ENCODE data around the gene ATP13A3. TPM values are rescaled to one million over a fixed set of nuclear protein-coding genes. Genes with fewer than 3 reads are reported as not detected.

ATP13A3 gene
- total and polyA plus RNA-seq, 2 donors (not counting 1 experiment from before 2014, with no cell fraction given), result 222 to 285 TPM

DNA sequence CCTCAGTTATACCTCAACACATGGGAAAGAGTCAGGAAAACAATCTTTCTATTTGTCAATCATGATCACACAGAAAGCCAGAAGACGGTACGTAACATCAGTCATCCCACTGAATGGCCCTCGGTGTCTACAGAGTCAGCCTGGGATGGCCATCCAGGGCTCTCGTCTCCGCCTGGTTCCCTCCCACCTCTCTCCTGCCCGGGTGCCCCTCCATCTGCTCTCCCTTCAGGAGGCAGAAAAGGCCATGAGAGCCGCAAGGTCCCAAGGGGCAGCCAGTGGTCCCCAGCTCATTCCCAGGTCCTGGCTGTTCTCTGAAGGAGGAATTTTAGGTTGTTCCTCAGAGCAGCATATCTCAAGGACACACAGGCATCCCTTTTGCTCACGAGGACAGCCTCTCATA lies 112.9 kb downstream of the ATP13A3 start:
- Histone ChIP-seq H3K36me3 (ENCODE audit: control insufficient read depth, insufficient read depth, low read length) (no peaks in the 10 kb centered on the region), H3K4me1 (ENCODE audit: control insufficient read depth, extremely low read depth, insufficient read depth, low read length) (peaks cover 7% of the 10 kb centered on the region), H3K9me3 (ENCODE audit: control insufficient read depth, insufficient read depth, low read depth, low read length) (no peaks in the 10 kb centered on the region), H3K9ac (ENCODE audit: insufficient read depth, low read length) (no peak overlapping the region), H3K4me3 (replicated peaks in 1 of 4; ENCODE audit: control extremely low read depth in 1 of 4, insufficient read depth in 1 of 4, low read depth in 3 of 4, low read length in 4 of 4) (no peak overlapping the region), H2AFZ (ENCODE audit: low read length) (no peak overlapping the region), H3K79me2 (ENCODE audit: control insufficient read depth, insufficient read depth, low read length) (no peaks in the 10 kb centered on the region), H4K20me1 (ENCODE audit: control insufficient read depth, extremely low read depth, insufficient read depth, low read length) (no peaks in the 10 kb centered on the region), H3K27ac (ENCODE audit: insufficient read depth, low read length) (no peak overlapping the region), H3K4me2 (ENCODE audit: extremely low read depth, insufficient read depth, low read length) (no peak overlapping the region), H3K27me3 (ENCODE audit: control insufficient read depth, insufficient read depth, low read length) (peaks cover 4% of the 10 kb centered on the region)
- DNase-seq (ENCODE audit: low read depth in 2 of 2), result no peak
- TF ChIP-seq EZH2 (IDR thresholded peaks at IDR 0.05; ENCODE audit: low read length, missing control alignments), result no peak
- TF ChIP-seq, protein P1, sequence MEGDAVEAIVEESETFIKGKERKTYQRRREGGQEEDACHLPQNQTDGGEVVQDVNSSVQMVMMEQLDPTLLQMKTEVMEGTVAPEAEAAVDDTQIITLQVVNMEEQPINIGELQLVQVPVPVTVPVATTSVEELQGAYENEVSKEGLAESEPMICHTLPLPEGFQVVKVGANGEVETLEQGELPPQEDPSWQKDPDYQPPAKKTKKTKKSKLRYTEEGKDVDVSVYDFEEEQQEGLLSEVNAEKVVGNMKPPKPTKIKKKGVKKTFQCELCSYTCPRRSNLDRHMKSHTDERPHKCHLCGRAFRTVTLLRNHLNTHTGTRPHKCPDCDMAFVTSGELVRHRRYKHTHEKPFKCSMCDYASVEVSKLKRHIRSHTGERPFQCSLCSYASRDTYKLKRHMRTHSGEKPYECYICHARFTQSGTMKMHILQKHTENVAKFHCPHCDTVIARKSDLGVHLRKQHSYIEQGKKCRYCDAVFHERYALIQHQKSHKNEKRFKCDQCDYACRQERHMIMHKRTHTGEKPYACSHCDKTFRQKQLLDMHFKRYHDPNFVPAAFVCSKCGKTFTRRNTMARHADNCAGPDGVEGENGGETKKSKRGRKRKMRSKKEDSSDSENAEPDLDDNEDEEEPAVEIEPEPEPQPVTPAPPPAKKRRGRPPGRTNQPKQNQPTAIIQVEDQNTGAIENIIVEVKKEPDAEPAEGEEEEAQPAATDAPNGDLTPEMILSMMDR (conservative IDR thresholded peaks at IDR 0.05 in 1 of 2, IDR thresholded peaks at IDR 0.05 in 1 of 2; ENCODE audit: low read depth in 1 of 2, low read length in 2 of 2), result no peak

DNA sequence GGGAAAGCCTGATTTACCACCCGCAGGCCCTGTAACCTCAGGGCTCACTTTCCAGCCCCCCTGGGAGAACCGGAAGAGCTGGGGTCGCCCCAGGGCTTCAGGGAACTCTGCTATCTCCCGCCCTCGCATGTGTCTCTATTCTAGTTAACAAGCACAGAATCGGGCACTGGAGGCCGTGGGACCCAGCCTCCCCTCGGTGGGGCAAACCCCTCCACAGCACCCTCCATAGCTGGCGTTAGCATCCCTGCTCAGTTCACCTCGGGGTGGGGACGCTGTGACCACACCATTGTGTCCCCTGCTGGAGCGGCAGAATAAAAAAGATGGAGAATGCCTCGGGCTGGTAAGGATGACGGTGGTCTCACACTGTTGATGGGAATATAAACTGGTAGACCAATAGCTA lies 113.8 kb downstream of the ATP13A3 start:
- Histone ChIP-seq H3K4me1 (ENCODE audit: control insufficient read depth, extremely low read depth, insufficient read depth, low read length) (peaks cover 11% of the 10 kb centered on the region), H3K79me2 (ENCODE audit: control insufficient read depth, insufficient read depth, low read length) (no peaks in the 10 kb centered on the region), H3K27ac (ENCODE audit: insufficient read depth, low read length) (no peak overlapping the region), H3K4me2 (ENCODE audit: extremely low read depth, insufficient read depth, low read length) (no peak overlapping the region), H3K9me3 (ENCODE audit: control insufficient read depth, insufficient read depth, low read depth, low read length) (no peaks in the 10 kb centered on the region), H3K4me3 (replicated peaks in 1 of 4; ENCODE audit: control extremely low read depth in 1 of 4, insufficient read depth in 1 of 4, low read depth in 3 of 4, low read length in 4 of 4) (no peak overlapping the region), H3K36me3 (ENCODE audit: control insufficient read depth, insufficient read depth, low read length) (no peaks in the 10 kb centered on the region), H2AFZ (ENCODE audit: low read length) (no peak overlapping the region), H3K9ac (ENCODE audit: insufficient read depth, low read length) (no peak overlapping the region), H4K20me1 (ENCODE audit: control insufficient read depth, extremely low read depth, insufficient read depth, low read length) (no peaks in the 10 kb centered on the region), H3K27me3 (ENCODE audit: control insufficient read depth, insufficient read depth, low read length) (peaks cover 4% of the 10 kb centered on the region)
- TF ChIP-seq, protein P1 (conservative IDR thresholded peaks at IDR 0.05 in 1 of 2, IDR thresholded peaks at IDR 0.05 in 1 of 2; ENCODE audit: low read depth in 1 of 2, low read length in 2 of 2), result no peak
- TF ChIP-seq EZH2 (IDR thresholded peaks at IDR 0.05; ENCODE audit: low read length, missing control alignments), result no peak
- DNase-seq (ENCODE audit: low read depth in 2 of 2), result no peak

DNA sequence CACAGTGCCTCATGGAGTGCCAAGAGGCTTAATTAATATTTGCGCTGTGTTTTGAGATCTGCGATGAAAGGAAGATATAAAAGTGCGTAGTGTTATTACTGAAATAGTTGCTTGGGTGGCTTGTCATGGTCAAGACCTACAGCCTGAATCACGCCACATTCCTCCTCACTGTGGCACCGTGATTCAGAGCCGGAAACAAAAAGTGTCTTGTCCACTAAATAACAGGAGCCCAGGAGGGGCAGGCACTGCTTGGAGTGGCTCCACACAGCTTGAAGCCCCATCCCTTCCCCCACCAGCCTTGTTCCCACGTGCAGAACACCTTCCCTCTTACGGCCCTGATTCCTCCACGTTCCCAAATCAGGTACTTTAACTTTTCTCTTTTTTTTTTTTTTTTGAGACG lies 116.0 kb downstream of the ATP13A3 start:
- H3K4me3 ChIP-seq (replicated peaks in 1 of 4; ENCODE audit: control extremely low read depth in 1 of 4, insufficient read depth in 1 of 4, low read depth in 3 of 4, low read length in 4 of 4), result no peak overlapping the region
- H3K4me1 ChIP-seq (ENCODE audit: control insufficient read depth, extremely low read depth, insufficient read depth, low read length), result peaks cover 12% of the 10 kb centered on the region
- TF ChIP-seq, protein P1 (conservative IDR thresholded peaks at IDR 0.05 in 1 of 2, IDR thresholded peaks at IDR 0.05 in 1 of 2; ENCODE audit: low read depth in 1 of 2, low read length in 2 of 2), result no peak
- no peak for TF ChIP-seq EZH2 (IDR thresholded peaks at IDR 0.05; ENCODE audit: low read length, missing control alignments)
- H4K20me1 ChIP-seq (ENCODE audit: control insufficient read depth, extremely low read depth, insufficient read depth, low read length), result no peaks in the 10 kb centered on the region
- no peak overlapping the region for H3K9ac ChIP-seq (ENCODE audit: insufficient read depth, low read length)
- no peaks in the 10 kb centered on the region for H3K9me3 ChIP-seq (ENCODE audit: control insufficient read depth, insufficient read depth, low read depth, low read length)
- H3K4me2 ChIP-seq (ENCODE audit: extremely low read depth, insufficient read depth, low read length), result no peak overlapping the region
- peaks cover 4% of the 10 kb centered on the region for H3K27me3 ChIP-seq (ENCODE audit: control insufficient read depth, insufficient read depth, low read length)
- no peak overlapping the region for H2AFZ ChIP-seq (ENCODE audit: low read length)
- H3K79me2 ChIP-seq (ENCODE audit: control insufficient read depth, insufficient read depth, low read length), result no peaks in the 10 kb centered on the region
- DNase-seq (ENCODE audit: low read depth in 2 of 2), result peak in 1 of 2 donors; percentile 21
- H3K27ac ChIP-seq (ENCODE audit: insufficient read depth, low read length), result no peak overlapping the region
- H3K36me3 ChIP-seq (ENCODE audit: control insufficient read depth, insufficient read depth, low read length), result no peaks in the 10 kb centered on the region
